DOHH2 (cell line): ENCODE measurements around the gene DISC1.

Experiments used
- CTCF ChIP-seq: fragments of 200-600 bp; sonication (generic); IDR thresholded peaks from one replicate; pipeline ENCODE4 v1.5.1; 2014; ENCODE audit warnings: antibody characterized with exemption, mild to moderate bottlenecking, low read depth, low read length; ENCODE audit not compliant: poor library complexity, severe bottlenecking
- EZH2phosphoT487 ChIP-seq: fragments of 200-600 bp; sonication (generic); IDR thresholded peaks from 2 replicates; pipeline ENCODE4 v1.6.1; 2017; ENCODE audit warnings: borderline replicate concordance, mild to moderate bottlenecking, antibody characterized with exemption, low read length, moderate library complexity, mixed read lengths

GRCh38 chr1:231699784-231700183 lies 73.2 kb downstream of the DISC1 start:
- TF ChIP-seq CTCF (no peak), EZH2phosphoT487 (no peak)
